ENCODE measurements around the gene PLCG2. TPM values are rescaled to one million over a fixed set of nuclear protein-coding genes. Genes with fewer than 3 reads are reported as not detected.

Gene PLCG2
- polyA plus RNA-seq, 3 donors, result 19.5 to 47.4 (median 35.5) TPM

- H3K4me1 ChIP-seq (ENCODE audit: control insufficient read depth in 1 of 2, insufficient read depth in 2 of 2, low read length in 2 of 2), result peaks cover 20 to 24% of the 10 kb centered on the region in 2 donors
- intact Hi-C loops (cut with micrococcal nuclease), result no loop called here
- no peak overlapping the region for H3K9ac ChIP-seq (ENCODE audit: insufficient read depth, low read length, poor library complexity, severe bottlenecking)
- no peaks in the 10 kb centered on the region for H3K9me3 ChIP-seq (replicated peaks in 1 of 2; ENCODE audit: control insufficient read depth in 1 of 2, insufficient read depth in 1 of 2, low read length in 2 of 2)
- H3K36me3 ChIP-seq (replicated peaks in 1 of 2; ENCODE audit: control insufficient read depth in 1 of 2, insufficient read depth in 2 of 2, low read length in 2 of 2), result peaks cover 47 to 78% of the 10 kb centered on the region in 2 donors
- peak overlapping the region in 3 of 7 donors; percentile 11 to 82 (median 70) for H3K27ac Mint-ChIP-seq
- peaks cover 0 to 2% (median 0%) of the 10 kb centered on the region in 3 donors for H3K27me3 Mint-ChIP-seq (ENCODE audit: low read depth in 3 of 3)
- 100% methylated on average over 2 of the region's 3 CpGs for WGBS (ENCODE audit: insufficient coverage)
- no peak overlapping the region for H3K4me2 ChIP-seq (replicated peaks; ENCODE audit: extremely low read depth, low read length, poor library complexity, severe bottlenecking)
- no peak for TF ChIP-seq CTCF (IDR thresholded peaks at IDR 0.05)
- no peak overlapping the region for H2AFZ ChIP-seq (ENCODE audit: insufficient read depth, low read depth, low read length, poor library complexity, severe bottlenecking)
- H4K20me1 ChIP-seq (ENCODE audit: insufficient read depth, low read length), result peaks cover 67% of the 10 kb centered on the region
- no peaks in the 10 kb centered on the region for H3K79me2 ChIP-seq (ENCODE audit: insufficient read depth, low read length)
- DNase-seq, result no peak
- H3K27me3 ChIP-seq (ENCODE audit: control insufficient read depth in 2 of 2, insufficient read depth in 2 of 2, low read length in 2 of 2), result no peaks in the 10 kb centered on the region
- H3K36me3 Mint-ChIP-seq, result peaks cover 68 to 81% of the 10 kb centered on the region in 2 donors
- no peak overlapping the region for H3K27ac ChIP-seq (ENCODE audit: low read depth in 1 of 2, low read length in 2 of 2)
- peaks cover 21% of the 10 kb centered on the region for H3K4me1 Mint-ChIP-seq
- H3K4me3 ChIP-seq (replicated peaks in 1 of 3; ENCODE audit: low read depth in 2 of 3, low read length in 3 of 3), result no peak overlapping the region
- H3K4me3 Mint-ChIP-seq, result no peak overlapping the region
- H3K9me3 Mint-ChIP-seq, result no peaks in the 10 kb centered on the region
These were observed 89.1 kb downstream of the PLCG2 start for GRCh38 chr16:81868057-81868748.

DNA sequence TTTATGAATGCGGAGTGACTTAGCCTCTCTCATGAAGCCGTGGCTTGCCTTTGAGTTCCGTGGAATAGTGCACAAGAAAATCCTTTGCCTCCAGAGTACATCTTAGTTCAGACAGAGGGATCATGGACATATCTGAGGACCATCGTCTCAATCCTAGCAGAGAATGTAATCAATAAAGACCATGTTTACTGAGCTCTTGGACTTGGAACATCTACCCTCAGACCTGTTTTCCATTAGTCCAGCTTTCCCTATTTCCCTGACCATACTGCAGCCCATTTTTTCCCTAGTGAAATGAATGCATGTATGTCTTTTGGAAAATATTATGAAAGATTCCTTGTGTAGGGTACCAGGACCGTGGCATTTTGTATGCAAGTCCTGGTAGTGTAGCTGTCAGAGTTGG, 90.2 kb downstream of the PLCG2 start:
- peaks cover 17 to 20% of the 10 kb centered on the region in 2 donors for H3K4me1 ChIP-seq (ENCODE audit: control insufficient read depth in 1 of 2, insufficient read depth in 2 of 2, low read length in 2 of 2)
- Mint-ChIP-seq H3K4me3 (no peak overlapping the region), H3K27ac (peak overlapping the region in 1 of 7 donors; percentile 25), H3K27me3 (ENCODE audit: low read depth in 3 of 3) (peaks cover 0 to 2% (median 0%) of the 10 kb centered on the region in 3 donors), H3K4me1 (peaks cover 15% of the 10 kb centered on the region), H3K9me3 (no peaks in the 10 kb centered on the region), H3K36me3 (peaks cover 58 to 71% of the 10 kb centered on the region in 2 donors)
- intact Hi-C loops (cut with micrococcal nuclease), result no loop called here
- no peak overlapping the region for H2AFZ ChIP-seq (ENCODE audit: insufficient read depth, low read depth, low read length, poor library complexity, severe bottlenecking)
- peaks cover 41 to 68% of the 10 kb centered on the region in 2 donors for H3K36me3 ChIP-seq (replicated peaks in 1 of 2; ENCODE audit: control insufficient read depth in 1 of 2, insufficient read depth in 2 of 2, low read length in 2 of 2)
- no peak for TF ChIP-seq CTCF (IDR thresholded peaks at IDR 0.05)
- H3K27me3 ChIP-seq (ENCODE audit: control insufficient read depth in 2 of 2, insufficient read depth in 2 of 2, low read length in 2 of 2), result no peaks in the 10 kb centered on the region
- H3K27ac ChIP-seq (ENCODE audit: low read depth in 1 of 2, low read length in 2 of 2), result no peak overlapping the region
- no peaks in the 10 kb centered on the region for H3K9me3 ChIP-seq (replicated peaks in 1 of 2; ENCODE audit: control insufficient read depth in 1 of 2, insufficient read depth in 1 of 2, low read length in 2 of 2)
- H3K4me2 ChIP-seq (replicated peaks; ENCODE audit: extremely low read depth, low read length, poor library complexity, severe bottlenecking), result no peak overlapping the region
- peaks cover 62% of the 10 kb centered on the region for H4K20me1 ChIP-seq (ENCODE audit: insufficient read depth, low read length)
- no peak overlapping the region for H3K9ac ChIP-seq (ENCODE audit: insufficient read depth, low read length, poor library complexity, severe bottlenecking)
- H3K4me3 ChIP-seq (replicated peaks in 1 of 3; ENCODE audit: low read depth in 2 of 3, low read length in 3 of 3), result no peak overlapping the region
- H3K79me2 ChIP-seq (ENCODE audit: insufficient read depth, low read length), result peaks cover 1% of the 10 kb centered on the region
- DNase-seq, result no peak
- 100% methylated on average over 4 of the region's 5 CpGs for WGBS (ENCODE audit: insufficient coverage)

Data from CD14-positive monocyte (primary cell).